ENCODE measurements around the gene HHIPL1.

HHIPL1 gene

GRCh38 chr14:99718811-99719192 is 73.9 kb downstream of the HHIPL1 start:
- Histone ChIP-seq H3K27ac (replicated peaks) (no peak overlapping the region), H3K27me3 (ENCODE audit: insufficient read depth, poor library complexity, severe bottlenecking) (peaks cover 7% of the 10 kb centered on the region), H3K4me3 (replicated peaks; ENCODE audit: insufficient read depth, low read length) (no peak overlapping the region)
- no peak for DNase-seq (ENCODE audit: low read depth in 1 of 2, low spot score in 1 of 2)
- TF ChIP-seq, protein P1, sequence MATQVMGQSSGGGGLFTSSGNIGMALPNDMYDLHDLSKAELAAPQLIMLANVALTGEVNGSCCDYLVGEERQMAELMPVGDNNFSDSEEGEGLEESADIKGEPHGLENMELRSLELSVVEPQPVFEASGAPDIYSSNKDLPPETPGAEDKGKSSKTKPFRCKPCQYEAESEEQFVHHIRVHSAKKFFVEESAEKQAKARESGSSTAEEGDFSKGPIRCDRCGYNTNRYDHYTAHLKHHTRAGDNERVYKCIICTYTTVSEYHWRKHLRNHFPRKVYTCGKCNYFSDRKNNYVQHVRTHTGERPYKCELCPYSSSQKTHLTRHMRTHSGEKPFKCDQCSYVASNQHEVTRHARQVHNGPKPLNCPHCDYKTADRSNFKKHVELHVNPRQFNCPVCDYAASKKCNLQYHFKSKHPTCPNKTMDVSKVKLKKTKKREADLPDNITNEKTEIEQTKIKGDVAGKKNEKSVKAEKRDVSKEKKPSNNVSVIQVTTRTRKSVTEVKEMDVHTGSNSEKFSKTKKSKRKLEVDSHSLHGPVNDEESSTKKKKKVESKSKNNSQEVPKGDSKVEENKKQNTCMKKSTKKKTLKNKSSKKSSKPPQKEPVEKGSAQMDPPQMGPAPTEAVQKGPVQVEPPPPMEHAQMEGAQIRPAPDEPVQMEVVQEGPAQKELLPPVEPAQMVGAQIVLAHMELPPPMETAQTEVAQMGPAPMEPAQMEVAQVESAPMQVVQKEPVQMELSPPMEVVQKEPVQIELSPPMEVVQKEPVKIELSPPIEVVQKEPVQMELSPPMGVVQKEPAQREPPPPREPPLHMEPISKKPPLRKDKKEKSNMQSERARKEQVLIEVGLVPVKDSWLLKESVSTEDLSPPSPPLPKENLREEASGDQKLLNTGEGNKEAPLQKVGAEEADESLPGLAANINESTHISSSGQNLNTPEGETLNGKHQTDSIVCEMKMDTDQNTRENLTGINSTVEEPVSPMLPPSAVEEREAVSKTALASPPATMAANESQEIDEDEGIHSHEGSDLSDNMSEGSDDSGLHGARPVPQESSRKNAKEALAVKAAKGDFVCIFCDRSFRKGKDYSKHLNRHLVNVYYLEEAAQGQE (IDR thresholded peaks at IDR 0.05; ENCODE audit: insufficient replicate concordance, low read depth) = no peak
- TF ChIP-seq, protein P2, sequence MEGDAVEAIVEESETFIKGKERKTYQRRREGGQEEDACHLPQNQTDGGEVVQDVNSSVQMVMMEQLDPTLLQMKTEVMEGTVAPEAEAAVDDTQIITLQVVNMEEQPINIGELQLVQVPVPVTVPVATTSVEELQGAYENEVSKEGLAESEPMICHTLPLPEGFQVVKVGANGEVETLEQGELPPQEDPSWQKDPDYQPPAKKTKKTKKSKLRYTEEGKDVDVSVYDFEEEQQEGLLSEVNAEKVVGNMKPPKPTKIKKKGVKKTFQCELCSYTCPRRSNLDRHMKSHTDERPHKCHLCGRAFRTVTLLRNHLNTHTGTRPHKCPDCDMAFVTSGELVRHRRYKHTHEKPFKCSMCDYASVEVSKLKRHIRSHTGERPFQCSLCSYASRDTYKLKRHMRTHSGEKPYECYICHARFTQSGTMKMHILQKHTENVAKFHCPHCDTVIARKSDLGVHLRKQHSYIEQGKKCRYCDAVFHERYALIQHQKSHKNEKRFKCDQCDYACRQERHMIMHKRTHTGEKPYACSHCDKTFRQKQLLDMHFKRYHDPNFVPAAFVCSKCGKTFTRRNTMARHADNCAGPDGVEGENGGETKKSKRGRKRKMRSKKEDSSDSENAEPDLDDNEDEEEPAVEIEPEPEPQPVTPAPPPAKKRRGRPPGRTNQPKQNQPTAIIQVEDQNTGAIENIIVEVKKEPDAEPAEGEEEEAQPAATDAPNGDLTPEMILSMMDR (IDR thresholded peaks at IDR 0.05; ENCODE audit: insufficient read depth, low read length) = no peak
- no peak for TF ChIP-seq POLR2AphosphoS5 (IDR thresholded peaks at IDR 0.05; ENCODE audit: low read depth)
- no peak for TF ChIP-seq GABPA (IDR thresholded peaks at IDR 0.05; ENCODE audit: low read depth)
- TF ChIP-seq SPI1 (IDR thresholded peaks at IDR 0.05; ENCODE audit: borderline replicate concordance, low read depth) = no peak

DNA sequence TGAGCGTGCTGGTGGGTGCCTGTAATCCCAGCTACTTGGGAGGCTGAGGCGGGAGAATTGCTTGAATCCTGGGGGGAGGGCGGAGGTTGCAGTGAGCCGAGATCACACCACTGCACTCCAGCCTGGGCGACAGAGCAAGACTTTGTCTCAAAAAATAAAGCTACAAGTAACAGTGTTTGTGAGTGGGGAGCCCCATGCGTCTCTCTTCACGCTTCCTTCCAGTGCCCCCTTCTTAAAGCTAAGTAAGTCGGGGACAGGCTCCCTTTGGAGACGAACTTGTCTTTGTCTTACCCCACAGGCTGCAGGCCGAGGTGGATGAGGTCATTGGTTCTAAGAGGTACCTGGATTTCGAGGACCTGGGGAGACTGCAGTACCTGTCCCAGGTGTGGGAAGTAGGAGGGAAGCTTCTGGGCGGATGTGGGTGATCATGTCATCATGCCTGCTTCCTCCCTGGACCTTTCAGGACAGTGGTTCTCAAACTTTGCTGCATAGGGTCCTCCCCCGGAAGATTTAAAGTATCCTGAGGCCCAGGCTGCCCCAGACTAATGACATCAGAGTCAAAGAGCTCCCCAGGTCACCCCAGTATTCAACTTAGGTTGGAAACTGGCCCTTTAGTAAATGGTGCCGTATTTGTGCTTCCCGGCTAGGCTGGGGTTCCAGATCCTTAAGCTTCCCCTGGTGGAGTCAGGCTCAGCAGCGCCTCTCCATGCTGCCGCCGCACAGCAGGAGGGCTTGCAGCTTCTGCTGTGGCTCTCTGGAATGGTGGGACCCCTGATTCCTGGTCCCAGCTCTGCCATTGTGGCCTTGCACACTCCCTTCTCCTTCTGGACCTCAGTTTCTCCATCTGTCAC is 76.2 kb downstream of the HHIPL1 start:
- TF ChIP-seq POLR2AphosphoS5 (IDR thresholded peaks at IDR 0.05; ENCODE audit: low read depth) = no peak
- TF ChIP-seq, protein P2 (IDR thresholded peaks at IDR 0.05; ENCODE audit: insufficient read depth, low read length) = no peak
- TF ChIP-seq GABPA (IDR thresholded peaks at IDR 0.05; ENCODE audit: low read depth) = no peak
- TF ChIP-seq, protein P1 (IDR thresholded peaks at IDR 0.05; ENCODE audit: insufficient replicate concordance, low read depth) = no peak
- no peak for TF ChIP-seq SPI1 (IDR thresholded peaks at IDR 0.05; ENCODE audit: borderline replicate concordance, low read depth)
- Histone ChIP-seq H3K27me3 (ENCODE audit: insufficient read depth, poor library complexity, severe bottlenecking) (peaks cover 2% of the 10 kb centered on the region), H3K4me3 (replicated peaks; ENCODE audit: insufficient read depth, low read length) (no peak overlapping the region), H3K27ac (replicated peaks) (no peak overlapping the region)
- DNase-seq (ENCODE audit: low read depth in 1 of 2, low spot score in 1 of 2) = no peak

- no peak for DNase-seq (ENCODE audit: low read depth in 1 of 2, low spot score in 1 of 2)
- Histone ChIP-seq H3K4me3 (replicated peaks; ENCODE audit: insufficient read depth, low read length) (no peak overlapping the region), H3K27me3 (ENCODE audit: insufficient read depth, poor library complexity, severe bottlenecking) (peaks cover 2% of the 10 kb centered on the region), H3K27ac (replicated peaks) (no peak overlapping the region)
- TF ChIP-seq GABPA (IDR thresholded peaks at IDR 0.05; ENCODE audit: low read depth) = no peak
- TF ChIP-seq, protein P1 (IDR thresholded peaks at IDR 0.05; ENCODE audit: insufficient replicate concordance, low read depth) = no peak
- TF ChIP-seq, protein P2 (IDR thresholded peaks at IDR 0.05; ENCODE audit: insufficient read depth, low read length) = no peak
- no peak for TF ChIP-seq SPI1 (IDR thresholded peaks at IDR 0.05; ENCODE audit: borderline replicate concordance, low read depth)
- TF ChIP-seq POLR2AphosphoS5 (IDR thresholded peaks at IDR 0.05; ENCODE audit: low read depth) = no peak
These were observed 77.0 kb downstream of the HHIPL1 start for GRCh38 chr14:99721792-99722516.
